A549 (cell line): ENCODE results near the gene PIM3.

ENCODE experiments used
- CEBPB ChIP-seq, 2 experiments: fragments of >200 bp in 1 of 2; sonication (Bioruptor Twin) in 1 of 2; formaldehyde crosslinking in 1 of 2; IDR thresholded peaks; 2 replicates each; pipeline ENCODE4 v1.6.1; 2012 to 2016
- CHD2 ChIP-seq: fragments of 150-350 bp; IDR thresholded peaks from 2 replicates; pipeline ENCODE4 v1.6.1; 2014; ENCODE audit warnings: low read length; ENCODE audit not compliant: partially characterized antibody
- MAZ ChIP-seq: fragments of 150-350 bp; IDR thresholded peaks from 2 replicates; pipeline ENCODE4 v1.6.1; 2014; ENCODE audit warnings: antibody characterized with exemption, low read depth, low read length, borderline replicate concordance
- NPAS2 ChIP-seq: fragments of 250-450 bp; sonication (Bioruptor Pico); IDR thresholded peaks from 2 replicates; pipeline ENCODE4 v1.8.0; 2022; ENCODE audit warnings: mild to moderate bottlenecking, moderate library complexity, borderline replicate concordance
- POLR2A ChIP-seq: IDR thresholded peaks from 2 replicates; pipeline ENCODE4 v1.6.1; 2012; ENCODE audit warnings: mild to moderate bottlenecking, low read length
- SMC3 ChIP-seq: fragments of >200 bp; sonication (Bioruptor Twin); formaldehyde crosslinking; IDR thresholded peaks from 3 replicates; pipeline ENCODE4 v1.6.1; 2018; ENCODE audit warnings: inconsistent platforms
- ZFP36 ChIP-seq: fragments of 450-650 bp; IDR thresholded peaks from 2 replicates; pipeline ENCODE4 v1.6.1; 2014; ENCODE audit warnings: borderline replicate concordance; ENCODE audit not compliant: partially characterized antibody
- TF ChIP-seq, protein P1 (sequence below): fragments of 250-450 bp; sonication (Bioruptor Pico); IDR thresholded peaks from 2 replicates; pipeline ENCODE4 v1.5.0; 2021; ENCODE audit warnings: mild to moderate bottlenecking, moderate library complexity, borderline replicate concordance
- TF ChIP-seq, protein P2 (sequence below): fragments of >200 bp; sonication (Bioruptor Twin); formaldehyde crosslinking; IDR thresholded peaks from 3 replicates; pipeline ENCODE4 v1.5.1; 2016
- TF ChIP-seq, protein P3 (sequence below): IDR thresholded peaks from 2 replicates; pipeline ENCODE4 v1.6.1; 2012; ENCODE audit warnings: low read depth, borderline replicate concordance

DNA sequence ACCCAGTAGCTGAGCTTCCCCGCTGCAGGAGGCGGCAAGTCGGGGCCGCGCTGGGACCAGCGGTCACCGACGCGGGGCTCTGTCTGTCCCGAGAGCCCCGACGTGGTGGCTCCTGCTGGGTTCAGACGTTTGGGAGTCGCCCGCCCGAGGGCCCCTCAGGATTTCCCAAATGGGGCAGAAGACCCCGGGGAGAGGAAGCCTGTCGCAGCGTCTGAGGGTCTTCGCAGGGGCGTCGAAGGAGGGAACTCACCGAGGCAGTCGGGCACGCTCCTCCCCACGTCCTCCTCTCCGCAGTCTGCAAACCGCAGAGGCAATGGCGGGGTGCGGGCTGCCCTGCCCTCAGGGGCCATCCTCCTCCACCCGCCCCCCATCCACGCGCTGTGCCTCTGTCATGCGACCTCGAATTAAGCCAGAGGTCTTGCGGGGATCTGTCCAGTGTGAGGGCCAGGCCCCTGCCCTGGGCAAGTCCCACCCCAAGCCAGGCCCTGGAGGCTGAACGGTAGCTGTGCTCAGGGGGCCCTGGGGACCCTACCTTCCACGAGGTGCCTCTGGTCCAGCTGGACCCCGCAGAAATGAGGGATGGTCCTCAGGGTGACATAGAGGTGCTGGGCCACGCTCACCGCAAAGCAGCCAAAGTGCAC is 39.5 kb downstream of the PIM3 start:
- TF ChIP-seq, protein P1, sequence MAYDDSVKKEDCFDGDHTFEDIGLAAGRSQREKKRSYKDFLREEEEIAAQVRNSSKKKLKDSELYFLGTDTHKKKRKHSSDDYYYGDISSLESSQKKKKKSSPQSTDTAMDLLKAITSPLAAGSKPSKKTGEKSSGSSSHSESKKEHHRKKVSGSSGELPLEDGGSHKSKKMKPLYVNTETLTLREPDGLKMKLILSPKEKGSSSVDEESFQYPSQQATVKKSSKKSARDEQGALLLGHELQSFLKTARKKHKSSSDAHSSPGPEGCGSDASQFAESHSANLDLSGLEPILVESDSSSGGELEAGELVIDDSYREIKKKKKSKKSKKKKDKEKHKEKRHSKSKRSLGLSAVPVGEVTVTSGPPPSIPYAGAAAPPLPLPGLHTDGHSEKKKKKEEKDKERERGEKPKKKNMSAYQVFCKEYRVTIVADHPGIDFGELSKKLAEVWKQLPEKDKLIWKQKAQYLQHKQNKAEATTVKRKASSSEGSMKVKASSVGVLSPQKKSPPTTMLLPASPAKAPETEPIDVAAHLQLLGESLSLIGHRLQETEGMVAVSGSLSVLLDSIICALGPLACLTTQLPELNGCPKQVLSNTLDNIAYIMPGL (CRISPR knock-in tag) = no peak
- TF ChIP-seq, protein P2, sequence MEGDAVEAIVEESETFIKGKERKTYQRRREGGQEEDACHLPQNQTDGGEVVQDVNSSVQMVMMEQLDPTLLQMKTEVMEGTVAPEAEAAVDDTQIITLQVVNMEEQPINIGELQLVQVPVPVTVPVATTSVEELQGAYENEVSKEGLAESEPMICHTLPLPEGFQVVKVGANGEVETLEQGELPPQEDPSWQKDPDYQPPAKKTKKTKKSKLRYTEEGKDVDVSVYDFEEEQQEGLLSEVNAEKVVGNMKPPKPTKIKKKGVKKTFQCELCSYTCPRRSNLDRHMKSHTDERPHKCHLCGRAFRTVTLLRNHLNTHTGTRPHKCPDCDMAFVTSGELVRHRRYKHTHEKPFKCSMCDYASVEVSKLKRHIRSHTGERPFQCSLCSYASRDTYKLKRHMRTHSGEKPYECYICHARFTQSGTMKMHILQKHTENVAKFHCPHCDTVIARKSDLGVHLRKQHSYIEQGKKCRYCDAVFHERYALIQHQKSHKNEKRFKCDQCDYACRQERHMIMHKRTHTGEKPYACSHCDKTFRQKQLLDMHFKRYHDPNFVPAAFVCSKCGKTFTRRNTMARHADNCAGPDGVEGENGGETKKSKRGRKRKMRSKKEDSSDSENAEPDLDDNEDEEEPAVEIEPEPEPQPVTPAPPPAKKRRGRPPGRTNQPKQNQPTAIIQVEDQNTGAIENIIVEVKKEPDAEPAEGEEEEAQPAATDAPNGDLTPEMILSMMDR = no peak
- TF ChIP-seq POLR2A = no peak
- TF ChIP-seq, protein P3, sequence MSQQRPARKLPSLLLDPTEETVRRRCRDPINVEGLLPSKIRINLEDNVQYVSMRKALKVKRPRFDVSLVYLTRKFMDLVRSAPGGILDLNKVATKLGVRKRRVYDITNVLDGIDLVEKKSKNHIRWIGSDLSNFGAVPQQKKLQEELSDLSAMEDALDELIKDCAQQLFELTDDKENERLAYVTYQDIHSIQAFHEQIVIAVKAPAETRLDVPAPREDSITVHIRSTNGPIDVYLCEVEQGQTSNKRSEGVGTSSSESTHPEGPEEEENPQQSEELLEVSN = no peak
- TF ChIP-seq CHD2 = no peak
- TF ChIP-seq SMC3 = no peak
- no peak for TF ChIP-seq CEBPB (IDR thresholded peaks at IDR 0.05)
- no peak for TF ChIP-seq ZFP36
- no peak for TF ChIP-seq MAZ
- no peak for TF ChIP-seq NPAS2 (CRISPR knock-in tag)
